OCI-LY7 (cell line): ENCODE results near the gene PIK3AP1.

ENCODE experiments used
- EZH2phosphoT487 ChIP-seq: fragments of 200-600 bp; sonication (generic); IDR thresholded peaks from 2 replicates; pipeline ENCODE4 v1.6.1; 2018; ENCODE audit warnings: low read depth, borderline replicate concordance, mild to moderate bottlenecking, mixed run types, antibody characterized with exemption, low read length, moderate library complexity, mixed read lengths
- TF ChIP-seq, protein P1 (sequence below): fragments of 200-600 bp; sonication (generic); conservative IDR thresholded peaks from 2 replicates; pipeline ENCODE4 v1.5.1; 2014; ENCODE audit warnings: mild to moderate bottlenecking, antibody characterized with exemption, low read length, moderate library complexity, mixed read lengths

DNA sequence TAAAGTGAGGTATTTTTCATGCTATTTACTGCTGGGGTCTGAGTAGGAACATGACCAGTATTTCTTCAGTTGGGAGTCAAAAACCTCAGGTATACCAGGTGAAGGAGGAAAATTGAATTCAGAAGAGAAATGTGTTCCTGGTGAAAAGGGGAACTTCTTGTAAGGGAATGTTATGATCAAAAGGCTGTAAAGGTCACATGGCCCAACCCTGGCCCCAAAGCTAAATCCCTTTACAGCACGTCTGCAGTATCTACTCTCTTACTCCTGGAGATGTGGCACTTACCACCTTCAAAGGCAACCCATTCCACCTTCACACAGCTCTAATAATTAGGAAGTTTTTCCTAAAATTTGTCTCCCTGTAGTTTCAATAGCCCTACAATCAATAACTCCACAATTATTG lies 15.2 kb downstream of the PIK3AP1 start:
- TF ChIP-seq, protein P1, sequence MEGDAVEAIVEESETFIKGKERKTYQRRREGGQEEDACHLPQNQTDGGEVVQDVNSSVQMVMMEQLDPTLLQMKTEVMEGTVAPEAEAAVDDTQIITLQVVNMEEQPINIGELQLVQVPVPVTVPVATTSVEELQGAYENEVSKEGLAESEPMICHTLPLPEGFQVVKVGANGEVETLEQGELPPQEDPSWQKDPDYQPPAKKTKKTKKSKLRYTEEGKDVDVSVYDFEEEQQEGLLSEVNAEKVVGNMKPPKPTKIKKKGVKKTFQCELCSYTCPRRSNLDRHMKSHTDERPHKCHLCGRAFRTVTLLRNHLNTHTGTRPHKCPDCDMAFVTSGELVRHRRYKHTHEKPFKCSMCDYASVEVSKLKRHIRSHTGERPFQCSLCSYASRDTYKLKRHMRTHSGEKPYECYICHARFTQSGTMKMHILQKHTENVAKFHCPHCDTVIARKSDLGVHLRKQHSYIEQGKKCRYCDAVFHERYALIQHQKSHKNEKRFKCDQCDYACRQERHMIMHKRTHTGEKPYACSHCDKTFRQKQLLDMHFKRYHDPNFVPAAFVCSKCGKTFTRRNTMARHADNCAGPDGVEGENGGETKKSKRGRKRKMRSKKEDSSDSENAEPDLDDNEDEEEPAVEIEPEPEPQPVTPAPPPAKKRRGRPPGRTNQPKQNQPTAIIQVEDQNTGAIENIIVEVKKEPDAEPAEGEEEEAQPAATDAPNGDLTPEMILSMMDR: no peak
- no peak for TF ChIP-seq EZH2phosphoT487
